GM23248 (cell line): Measurements from ENCODE around the gene THOC6.

ENCODE experiments used
- EZH2 ChIP-seq: fragments of 200-600 bp; sonication (generic); IDR thresholded peaks from 2 replicates; pipeline ENCODE4 v1.6.1; 2018; ENCODE audit warnings: antibody characterized with exemption, mild to moderate bottlenecking; ENCODE audit not compliant: insufficient read depth, poor library complexity, severe bottlenecking
- EZH2phosphoT487 ChIP-seq: fragments of 200-600 bp; sonication (generic); IDR thresholded peaks from 2 replicates; pipeline ENCODE4 v1.6.1; 2018; ENCODE audit warnings: antibody characterized with exemption, moderate library complexity, mild to moderate bottlenecking, low read depth; ENCODE audit not compliant: insufficient read depth

- TF ChIP-seq EZH2 (no peak), EZH2phosphoT487 (no peak)
Observed at GRCh38 chr16:2975161-2975795, 48.6 kb upstream of the THOC6 start.
